RWPE1 (cell line): ENCODE measurements around the gene KRT6C.

Experiments used
- CTCF ChIA-PET: fragments of 350-600 bp; sonication (Branson Sonifier 250); formaldehyde crosslinking; extraction: SDS; loops from one replicate; lab custom pipeline; 2021; lab: Yijun Ruan, JAX
- POLR2A ChIA-PET: fragments of 400-600 bp; formaldehyde crosslinking; extraction: SDS; loops from one replicate; lab custom pipeline; 2020; ENCODE audit warnings: antibody characterized with exemption; ENCODE audit not compliant: low non-redundant PET; lab: Yijun Ruan, JAX
- DNase-seq: peaks from one replicate; pipeline ENCODE4 v3.0.0; 2012; ENCODE audit warnings: low spot score
- H3K27ac ChIP-seq: fragments of 450-650 bp; 2 replicates; pipeline ENCODE4 v1.5.1; 2017
- CTCF ChIP-seq: fragments of 450-650 bp; conservative IDR thresholded peaks from 2 replicates; pipeline ENCODE4 v1.5.1; 2017; ENCODE audit warnings: low read depth, mild to moderate bottlenecking

KRT6C gene

GRCh38 chr12:52464897-52465296 is 8.7 kb downstream of the KRT6C start:
- no peak for DNase-seq
- no peak overlapping the region for H3K27ac ChIP-seq
- ChIA-PET CTCF (no interaction called here), POLR2A (no interaction called here)
- no peak for TF ChIP-seq CTCF

- ChIA-PET CTCF (no interaction called here), POLR2A (no interaction called here)
- H3K27ac ChIP-seq = no peak overlapping the region
- DNase-seq = no peak
- TF ChIP-seq CTCF = no peak
Observed at GRCh38 chr12:52461693-52462092, 11.9 kb downstream of the KRT6C start.

- no peak overlapping the region for H3K27ac ChIP-seq
- ChIA-PET POLR2A (interaction anchor here (0.6 kb wide), 1 partner anchor 293 kb away, joined by 3 read pairs; no protein-coding TSS in a partner anchor), CTCF (interaction anchor here (1.0 kb wide), 1 partner anchor 522 kb away, joined by 3 read pairs; no protein-coding TSS in a partner anchor)
- no peak for TF ChIP-seq CTCF
- no peak for DNase-seq
Observed at GRCh38 chr12:52458861-52459260, 14.7 kb downstream of the KRT6C start.

- no peak for DNase-seq
- no peak overlapping the region for H3K27ac ChIP-seq
- no peak for TF ChIP-seq CTCF
- ChIA-PET CTCF (no interaction called here), POLR2A (no interaction called here)
Observed at GRCh38 chr12:52455821-52456220, 17.8 kb downstream of the KRT6C start.

- no peak for DNase-seq
- no peak for TF ChIP-seq CTCF
- H3K27ac ChIP-seq = no peak overlapping the region
- CTCF ChIA-PET = no interaction called here
- POLR2A ChIA-PET = no interaction called here
Observed at GRCh38 chr12:52454411-52455201, 19.0 kb downstream of the KRT6C start.

- no peak for TF ChIP-seq CTCF
- ChIA-PET CTCF (no interaction called here), POLR2A (no interaction called here)
- H3K27ac ChIP-seq = 0 out of 2 replicates have a peak within 1 kb of the TSS, but pooled peaks have one; percentile 28
- DNase-seq = no peak
Observed at GRCh38 chr12:52452101-52452500, 21.5 kb downstream of the KRT6C start, which contains the start of gene KRT6B. TSS of gene KRT6B (minus strand) at chr12:52452146. CDS start at chr12:52452078, 68 bp downstream.
